Activated naive CD8-positive, alpha-beta T cell treated with anti-CD3 and anti-CD28 coated beads, Interleukin-2, amount 50 U/mL, for 16 hours (primary cell): ENCODE data around the gene ZC3HAV1.

Source experiments
- DNase-seq: peaks from one replicate; pipeline ENCODE4 v3.0.0-alpha.2; 2020; ENCODE audit warnings: low read depth, low spot score

Gene ZC3HAV1

DNA sequence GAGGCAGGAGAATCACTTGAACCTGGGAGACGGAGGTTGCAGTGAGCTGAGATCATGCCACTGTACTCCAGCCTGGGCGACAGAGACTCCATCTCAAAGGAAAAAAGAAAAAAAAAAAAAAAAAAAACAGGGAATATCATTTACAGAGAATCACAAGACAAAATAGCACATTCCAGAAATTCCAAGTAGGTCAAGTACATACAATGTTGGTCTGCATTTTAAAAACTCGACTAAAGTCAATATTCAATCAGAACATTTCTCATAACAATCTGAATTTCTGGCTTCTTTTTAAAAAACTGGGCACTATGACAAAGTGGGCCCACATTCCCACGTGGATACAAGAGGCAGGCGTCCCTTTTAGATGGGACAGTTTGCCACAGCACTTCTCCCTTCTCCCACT is 86.4 kb downstream of the ZC3HAV1 start:
- DNase-seq: no peak

DNA sequence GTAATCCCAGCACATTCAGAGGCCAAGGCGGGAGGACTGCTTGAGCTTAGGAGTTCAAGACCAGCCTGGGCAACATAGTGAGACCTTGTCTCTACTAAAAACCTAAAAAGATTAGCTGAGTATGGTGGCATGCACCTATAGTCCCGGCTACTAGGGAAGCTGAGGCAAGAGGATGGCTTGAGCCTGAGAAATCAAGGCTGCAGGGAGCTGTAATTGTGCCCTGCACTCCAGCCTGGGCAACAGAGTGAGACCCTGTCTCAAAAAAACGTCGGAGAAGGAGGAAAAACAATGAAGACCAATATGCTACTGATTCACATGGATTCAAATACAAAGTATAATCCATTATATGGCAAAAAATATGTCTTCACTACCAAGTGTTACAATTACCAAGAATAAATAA is 87.2 kb downstream of the ZC3HAV1 start:
- DNase-seq: no peak

DNA sequence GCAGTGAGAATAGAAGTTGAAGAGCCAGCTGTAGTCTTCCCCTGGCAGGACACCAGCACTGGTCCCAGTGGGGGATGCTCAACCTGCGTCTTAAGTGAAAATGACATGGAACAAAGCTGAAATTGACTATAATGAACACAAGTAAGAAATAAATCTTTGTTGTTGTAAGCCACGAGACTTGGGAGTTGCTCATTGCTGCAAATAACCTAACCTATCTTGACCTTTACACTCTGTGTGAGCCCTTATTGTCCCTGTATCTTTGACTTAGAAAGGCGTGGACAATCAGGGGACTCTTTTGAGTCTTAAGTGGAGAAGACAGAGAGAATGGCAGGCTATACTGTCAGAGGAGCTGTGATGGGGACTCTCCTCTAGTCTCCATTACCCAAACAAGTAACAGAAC is 90.6 kb downstream of the ZC3HAV1 start:
- DNase-seq: no peak

DNA sequence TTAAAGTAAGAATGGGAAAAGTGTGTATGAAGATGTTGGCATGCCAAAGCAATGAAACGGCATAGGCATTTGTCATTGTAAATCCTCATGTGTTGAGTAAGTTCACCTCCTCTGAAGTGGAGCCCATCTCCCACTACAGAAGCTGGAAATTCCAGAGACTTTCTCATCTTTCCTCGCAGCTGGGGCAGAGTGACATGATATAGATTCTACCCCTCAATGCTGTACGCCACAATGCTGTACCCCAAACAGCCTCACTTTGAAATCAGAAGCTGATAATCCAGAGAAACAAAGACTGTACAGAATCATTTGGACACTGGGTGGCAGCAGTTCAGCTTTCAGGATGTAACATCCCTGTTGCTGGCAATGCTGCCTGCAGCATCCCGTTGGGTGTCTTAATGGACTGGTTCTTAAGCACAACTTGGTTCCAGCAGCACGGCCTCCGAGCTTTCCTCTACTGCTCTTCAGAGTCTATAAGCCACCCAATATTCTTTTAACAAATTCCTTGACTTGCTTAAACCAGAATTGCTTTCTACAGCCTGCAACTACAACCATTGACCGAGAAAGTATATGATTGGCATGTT is 92.5 kb downstream of the ZC3HAV1 start:
- DNase-seq: peak; percentile 12

DNA sequence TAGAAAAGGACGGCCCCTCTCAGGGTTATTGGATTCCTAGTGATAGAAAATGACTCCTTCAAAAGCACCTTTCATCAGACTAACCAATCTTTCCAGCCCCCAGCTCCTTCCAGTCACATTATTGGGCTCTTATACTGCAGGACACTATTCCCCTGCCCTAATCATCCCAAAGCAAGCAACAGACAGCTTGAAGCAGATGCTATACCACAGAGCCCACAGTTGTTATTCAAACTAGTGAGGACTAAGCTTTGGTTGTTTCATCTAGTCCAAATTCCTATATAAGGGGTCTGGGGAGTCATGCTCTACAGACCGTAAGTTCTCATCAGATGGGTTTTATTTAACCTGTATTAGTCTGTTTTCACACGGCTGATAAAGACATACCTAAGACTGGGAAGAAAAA is 98.1 kb downstream of the ZC3HAV1 start:
- no peak for DNase-seq

DNA sequence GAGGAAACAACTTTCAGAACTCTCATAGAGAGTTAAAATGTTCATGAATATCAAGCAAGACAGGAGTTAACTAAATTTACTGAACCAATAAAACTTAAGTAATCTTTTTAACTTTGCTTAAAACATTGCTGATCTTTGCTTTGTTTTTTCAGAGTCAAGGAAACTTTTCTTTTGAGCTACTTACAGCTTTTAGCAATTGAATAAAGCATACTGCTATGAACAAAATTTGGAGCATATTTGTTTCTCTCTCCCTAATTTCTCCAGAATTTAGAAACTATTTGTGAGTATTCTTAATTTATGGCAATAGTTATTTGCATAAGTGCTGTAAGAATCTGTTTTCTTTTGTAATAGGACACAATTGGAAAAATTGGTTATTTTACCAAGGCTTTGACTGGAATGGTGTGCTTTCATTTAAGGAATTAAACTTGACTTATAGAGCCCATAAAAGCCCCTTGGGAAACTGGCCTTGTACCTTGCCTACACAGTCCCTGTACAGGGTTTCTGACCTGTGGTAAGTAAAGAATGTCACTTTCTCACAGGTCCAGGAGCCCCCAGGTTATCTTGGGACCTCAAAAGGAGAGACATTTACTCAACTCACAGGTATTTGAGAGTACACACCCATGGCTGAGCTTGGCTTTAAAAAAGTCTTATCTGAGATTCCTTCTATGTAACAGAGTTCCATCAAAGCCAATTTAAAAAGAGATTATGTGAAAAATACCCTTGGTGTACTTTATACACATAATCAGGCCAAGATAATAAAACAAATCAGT is 105.0 kb downstream of the ZC3HAV1 start:
- no peak for DNase-seq

GRCh38 chr7:138999414-138999813 is 110.1 kb downstream of the ZC3HAV1 start:
- no peak for DNase-seq
